Right kidney (tissue), 1 donor: ENCODE results near the gene SGPL1.

Experiments used
- DNase-seq: peaks from one replicate; pipeline ENCODE4 v3.0.0-alpha.2; 2016

The SGPL1 gene

DNA sequence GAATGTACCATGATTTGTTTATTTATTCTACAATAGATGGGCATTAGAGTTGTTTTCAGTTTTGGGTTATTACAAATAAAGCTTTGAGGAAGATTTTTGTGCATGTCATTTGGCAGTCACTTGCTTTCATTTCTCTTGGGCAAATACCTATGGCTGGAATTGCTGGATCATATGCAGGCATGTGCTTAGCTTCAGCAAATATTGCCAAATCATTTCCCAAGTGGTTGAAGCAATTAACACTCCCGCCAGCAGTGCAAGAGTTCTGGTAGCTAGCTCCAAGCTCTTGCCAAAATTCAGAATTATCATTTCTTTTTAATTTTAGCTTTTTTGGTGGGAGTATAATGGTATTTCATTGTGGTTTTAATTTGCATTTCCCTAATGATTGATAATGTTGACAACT is 105.5 kb downstream of the SGPL1 start:
- no peak for DNase-seq

DNA sequence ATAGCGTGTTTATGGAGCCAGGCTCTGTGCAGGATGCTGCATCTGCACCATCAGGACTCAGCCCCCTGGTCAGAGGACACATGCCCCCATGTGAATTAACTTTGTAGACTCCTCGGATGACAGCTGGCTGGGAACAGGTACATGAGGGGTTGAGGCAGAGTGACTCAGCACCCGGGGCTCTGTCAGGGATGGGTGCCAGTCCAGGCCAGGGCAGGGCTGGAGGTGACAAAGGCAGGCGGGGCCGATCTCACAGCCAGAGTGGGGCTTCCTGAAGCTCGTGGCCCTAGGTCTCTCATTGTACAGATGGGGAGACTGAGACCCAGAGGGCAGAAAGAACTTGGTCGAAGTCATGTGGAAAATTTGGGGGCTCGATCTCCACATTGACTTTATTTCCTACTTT is 107.9 kb downstream of the SGPL1 start:
- no peak for DNase-seq

DNA sequence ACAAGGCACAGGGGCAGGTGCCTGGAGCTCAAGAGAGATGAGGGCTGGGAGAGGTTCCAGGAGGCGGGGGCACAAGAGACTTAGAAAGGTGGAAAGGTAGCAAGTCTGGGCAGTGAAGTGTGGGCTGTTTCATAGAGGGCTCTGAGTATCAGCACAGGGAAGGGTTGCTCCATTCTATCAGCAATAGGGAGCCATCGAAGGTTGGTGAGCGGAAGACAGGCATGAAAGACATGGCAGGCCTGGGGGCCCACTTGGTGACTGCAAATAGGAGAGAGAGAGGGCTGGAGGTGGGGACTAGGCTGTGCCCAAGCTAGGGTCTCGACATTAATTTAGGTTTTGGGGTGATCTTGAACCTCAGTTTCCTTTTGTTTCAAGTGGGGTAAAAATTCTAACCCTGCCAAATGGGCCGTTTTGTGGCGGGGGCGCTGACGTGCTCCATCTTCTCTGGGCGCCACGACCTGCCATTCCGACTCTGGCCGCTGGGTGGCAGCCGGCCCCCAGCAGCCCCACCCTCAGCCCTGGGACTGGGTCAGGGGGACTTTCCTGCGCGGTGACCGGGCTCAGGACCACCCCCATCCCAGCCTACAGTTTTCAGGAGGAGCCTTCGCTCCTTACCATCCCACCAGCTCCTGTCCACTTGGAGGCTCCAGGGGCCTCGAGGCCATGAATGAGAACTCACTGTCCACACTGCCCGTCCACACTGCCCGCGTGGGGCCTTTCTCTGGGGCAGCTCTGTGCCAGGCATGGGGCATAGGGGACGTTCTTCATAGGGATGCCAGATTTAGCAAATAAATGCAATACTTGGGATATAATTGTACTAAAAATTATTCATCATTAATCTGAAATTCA is 109.9 kb downstream of the SGPL1 start:
- peak; percentile 73 for DNase-seq

DNA sequence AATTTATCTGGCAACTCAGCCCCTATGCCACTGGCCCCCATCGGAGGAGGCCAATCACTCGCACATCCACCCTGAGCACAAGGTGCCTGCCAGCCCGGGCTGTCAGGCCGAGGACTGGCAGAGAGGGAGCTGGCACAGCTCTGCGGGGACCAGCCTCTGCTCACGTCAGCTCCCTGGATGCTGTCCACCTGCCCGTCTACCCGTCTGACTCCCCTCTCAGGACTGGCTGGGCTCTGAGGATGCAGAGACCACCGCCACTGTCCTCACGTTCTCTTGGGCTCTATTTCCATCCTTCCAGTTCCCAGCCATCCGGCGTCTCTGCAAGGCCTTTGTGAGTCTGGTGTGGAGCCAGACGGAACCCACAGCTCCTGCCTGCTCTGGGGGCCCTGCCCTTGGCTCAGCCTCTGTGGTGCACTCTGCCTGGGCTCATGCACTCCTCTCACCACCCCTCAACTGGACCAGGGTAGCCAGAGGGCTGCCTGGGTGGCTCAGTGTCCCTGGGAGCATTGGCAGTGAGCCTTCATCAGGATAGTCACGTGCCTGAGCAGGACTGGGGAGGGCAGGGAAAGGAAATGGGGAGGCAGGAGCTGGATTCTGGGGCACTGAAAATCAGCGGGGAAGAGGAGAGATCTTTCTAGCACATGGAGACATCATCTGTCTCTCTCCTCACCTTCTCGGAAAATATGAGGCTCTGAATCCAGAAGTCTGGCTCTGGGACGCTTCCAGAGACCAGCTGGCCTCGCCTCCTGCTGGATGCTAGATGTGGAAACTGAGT is 110.7 kb downstream of the SGPL1 start:
- DNase-seq = no peak

DNA sequence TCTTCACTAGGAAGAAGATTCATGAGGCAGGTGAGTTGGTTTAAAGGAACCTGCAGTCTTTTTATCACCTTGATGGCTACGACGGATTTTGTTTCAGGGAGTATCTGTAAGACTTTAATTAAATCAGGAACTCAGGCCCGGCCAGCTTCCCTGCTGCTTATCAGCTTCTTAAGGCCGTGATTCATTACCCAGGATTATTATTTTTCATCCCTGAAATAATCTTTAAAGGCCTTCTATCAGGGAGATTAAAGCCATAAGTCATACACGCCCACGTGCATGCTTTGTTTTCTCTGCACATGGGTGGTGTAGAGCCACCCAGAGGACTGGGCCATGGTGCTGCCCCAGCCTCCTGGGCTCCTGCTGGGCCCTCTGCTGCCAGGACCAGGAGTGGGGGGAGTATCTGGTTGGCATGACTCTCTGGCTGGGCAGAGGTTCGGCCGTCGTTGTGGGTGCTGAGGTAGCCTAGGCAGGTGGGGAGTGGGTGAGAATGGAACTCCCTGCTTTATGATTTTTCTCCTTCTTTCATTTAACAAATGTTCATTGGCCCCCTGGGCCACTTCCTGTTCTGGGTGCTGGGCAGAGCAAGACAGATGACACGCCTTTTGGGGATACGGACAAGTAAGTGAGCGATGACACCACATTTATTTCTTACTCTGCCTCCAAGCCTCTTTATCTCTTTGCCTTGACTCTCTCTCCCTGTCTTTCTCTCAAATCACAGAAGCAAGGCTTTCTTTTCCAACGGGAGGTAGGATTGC is 111.6 kb downstream of the SGPL1 start:
- no peak for DNase-seq

DNA sequence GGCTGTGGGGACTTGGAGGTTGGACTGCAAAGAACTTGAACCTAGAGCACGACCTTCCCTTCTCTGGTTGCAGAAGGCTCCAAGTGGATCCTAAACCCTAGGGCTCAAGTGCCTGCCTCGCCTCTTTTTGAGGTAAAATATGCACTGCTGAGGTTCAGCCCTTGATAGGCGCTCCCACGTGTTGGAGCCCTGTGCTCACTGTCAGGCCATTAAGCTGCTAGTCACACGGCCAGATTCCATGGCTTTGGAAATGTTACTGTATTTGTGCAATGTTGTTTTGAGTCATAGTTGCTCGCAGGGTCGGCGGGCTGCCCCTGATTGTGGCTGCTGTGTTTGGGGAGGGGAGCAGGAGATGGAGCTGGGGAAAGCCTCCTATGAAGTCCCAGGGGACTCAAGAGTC is 112.4 kb downstream of the SGPL1 start:
- DNase-seq = no peak

DNA sequence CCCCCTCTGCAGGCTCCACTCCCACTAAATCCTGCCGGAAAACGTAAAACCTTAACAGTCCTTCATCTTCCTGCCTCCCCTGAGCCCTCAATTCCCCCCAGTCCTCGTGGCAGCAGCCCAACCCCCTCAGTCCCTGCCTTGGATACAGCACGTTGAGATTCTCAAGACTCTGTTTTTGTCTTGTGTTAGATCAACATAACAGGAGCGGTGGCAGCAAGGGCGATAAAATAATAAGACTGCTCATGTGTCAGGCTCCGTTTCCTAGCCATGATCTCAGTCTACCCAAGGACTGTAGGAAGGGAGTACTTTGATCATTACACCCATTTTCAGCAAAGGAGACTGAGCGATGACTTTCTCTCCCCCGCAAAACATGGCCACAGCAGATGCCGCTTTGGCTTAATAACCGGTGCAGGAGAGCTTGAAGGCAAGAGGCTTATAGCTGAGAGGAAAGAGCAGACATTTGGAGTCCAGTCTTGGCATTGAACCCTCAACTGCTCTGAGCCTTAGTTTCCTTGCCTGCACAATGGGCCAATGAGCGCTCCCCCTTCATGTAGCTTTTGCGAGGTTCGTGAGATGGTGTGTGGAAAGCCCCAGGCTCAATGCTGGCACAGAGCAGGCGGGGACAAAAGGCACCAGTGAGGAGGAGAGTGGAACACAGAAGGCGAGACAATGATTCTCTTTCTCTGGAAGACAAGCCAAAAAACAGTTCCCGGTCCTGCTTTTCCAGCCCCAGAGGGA is 114.7 kb downstream of the SGPL1 start:
- no peak for DNase-seq
